Central memory CD8-positive, alpha-beta T cell (primary cell): ENCODE results near the gene CHN2.
A peak's percentile ranks its signal among the peaks of the same experiment; 100 is the strongest.

Source experiments
- ATAC-seq: fragments of 150-1000 bp; cut with Tn5 transposase; replicated peaks from 2 replicates; pipeline ENCODE4 v1.10.0; 2022; ENCODE audit warnings: mild to moderate bottlenecking, moderate FRiP score, moderate number of reproducible peaks; ENCODE audit not compliant: poor library complexity, severe bottlenecking; ENCODE audit errors: extremely low read depth
- DNase-seq, 2 donors: peaks; one replicate each; pipeline ENCODE4 v3.0.0; 2021; ENCODE audit warnings: low spot score in 2 of 2
- H3K27ac Mint-ChIP-seq: one replicate; pipeline ENCODE4 v1.8.0; 2022; ENCODE audit warnings: low read depth, mild to moderate bottlenecking, moderate library complexity, mixed read lengths
- H3K27me3 Mint-ChIP-seq: one replicate; pipeline ENCODE4 v1.8.0; 2022; ENCODE audit warnings: mixed read lengths
- H3K36me3 Mint-ChIP-seq: one replicate; pipeline ENCODE4 v1.8.0; 2022; ENCODE audit warnings: mild to moderate bottlenecking, moderate library complexity, mixed read lengths; ENCODE audit not compliant: insufficient read depth
- H3K4me1 Mint-ChIP-seq: one replicate; pipeline ENCODE4 v1.8.0; 2022; ENCODE audit warnings: mixed read lengths
- H3K4me3 Mint-ChIP-seq: one replicate; pipeline ENCODE4 v1.8.0; 2022; ENCODE audit warnings: mild to moderate bottlenecking, moderate library complexity, mixed read lengths
- H3K9me3 Mint-ChIP-seq: one replicate; pipeline ENCODE4 v1.8.0; 2022; ENCODE audit warnings: mixed read lengths

Gene CHN2

DNA sequence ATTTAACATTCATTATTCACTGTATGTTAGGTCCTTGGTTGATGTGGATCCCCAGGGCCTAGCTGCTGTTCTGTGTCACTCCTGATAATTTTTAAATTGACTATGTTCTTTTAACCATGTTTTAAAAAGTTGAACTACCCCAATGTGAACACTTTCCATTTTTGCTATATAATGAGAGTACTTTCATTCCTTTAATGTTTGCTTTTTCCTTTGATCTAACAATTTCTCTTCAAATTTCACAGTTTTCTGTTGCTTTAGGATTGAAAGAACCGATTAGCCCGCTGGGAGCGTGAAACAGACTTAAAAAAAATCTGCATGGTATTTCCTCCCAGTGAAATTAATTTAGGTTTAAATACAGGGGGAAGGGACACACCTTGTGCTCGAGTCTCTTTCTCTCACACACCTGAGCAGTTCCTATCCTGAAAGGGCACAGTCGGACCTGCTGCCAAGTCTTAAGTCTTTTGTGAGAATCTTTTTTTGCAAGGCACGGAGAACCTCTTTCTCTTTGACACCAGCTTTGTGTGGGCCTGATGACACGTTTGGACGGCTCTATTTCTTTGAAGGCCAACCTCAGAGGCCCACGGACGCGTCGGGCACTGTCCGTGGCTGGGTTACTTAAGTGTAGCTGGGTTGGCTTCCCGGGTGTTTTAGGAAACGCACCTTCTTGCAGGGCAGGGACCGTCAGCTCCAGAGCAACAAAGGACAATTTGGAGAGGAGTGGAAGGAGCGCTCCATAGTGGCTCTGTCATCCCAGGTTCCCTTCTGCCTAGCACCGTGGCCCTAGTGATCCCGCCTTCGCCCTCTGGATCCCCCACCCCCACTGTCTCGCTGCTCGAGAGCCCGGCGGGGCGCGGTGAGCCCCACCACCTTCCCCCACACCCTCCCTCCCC lies 1.0 kb upstream of the CHN2 start:
- peaks cover 9% of the 10 kb centered on the region for H3K27me3 Mint-ChIP-seq
- H3K4me1 Mint-ChIP-seq, result peaks cover 44% of the 10 kb centered on the region

DNA sequence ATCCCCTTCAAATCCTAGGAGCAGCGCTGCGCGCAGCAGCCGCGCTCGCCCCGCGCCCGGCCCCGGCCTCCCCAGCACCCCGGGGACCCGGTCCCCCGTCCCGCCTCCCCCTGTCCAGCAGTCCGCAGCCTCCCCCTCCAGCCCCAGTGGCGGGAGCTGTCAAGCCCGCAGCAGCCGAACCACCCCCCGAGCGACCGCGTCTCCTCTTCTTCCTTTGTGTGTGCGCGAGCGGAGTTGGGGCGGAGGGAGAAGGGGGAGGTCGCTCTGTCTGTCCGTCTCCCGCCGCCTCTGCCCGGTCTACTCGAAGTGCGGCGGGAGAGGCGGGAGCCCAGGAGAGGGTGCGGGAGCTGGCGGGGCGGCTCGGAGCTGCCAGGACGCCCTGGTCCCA lies 375 bp upstream of the CHN2 start:
- H3K4me1 Mint-ChIP-seq, result peaks cover 44% of the 10 kb centered on the region
- no peak for DNase-seq
- no peak for ATAC-seq
- H3K27ac Mint-ChIP-seq, result peak overlapping the region; percentile 95
- H3K9me3 Mint-ChIP-seq, result no peaks in the 10 kb centered on the region
- peak overlapping the region; percentile 89 for H3K4me3 Mint-ChIP-seq
- H3K27me3 Mint-ChIP-seq, result peaks cover 8% of the 10 kb centered on the region
- H3K36me3 Mint-ChIP-seq, result peaks cover 23% of the 10 kb centered on the region

More for the DNA sequence above, 1.0 kb upstream of the CHN2 start:
- H3K27ac Mint-ChIP-seq, result peak overlapping the region; percentile 95
- ATAC-seq (no peak), DNase-seq (no peak)
- no peaks in the 10 kb centered on the region for H3K9me3 Mint-ChIP-seq
- H3K4me3 Mint-ChIP-seq, result peak overlapping the region; percentile 89
- H3K36me3 Mint-ChIP-seq, result peaks cover 23% of the 10 kb centered on the region

DNA sequence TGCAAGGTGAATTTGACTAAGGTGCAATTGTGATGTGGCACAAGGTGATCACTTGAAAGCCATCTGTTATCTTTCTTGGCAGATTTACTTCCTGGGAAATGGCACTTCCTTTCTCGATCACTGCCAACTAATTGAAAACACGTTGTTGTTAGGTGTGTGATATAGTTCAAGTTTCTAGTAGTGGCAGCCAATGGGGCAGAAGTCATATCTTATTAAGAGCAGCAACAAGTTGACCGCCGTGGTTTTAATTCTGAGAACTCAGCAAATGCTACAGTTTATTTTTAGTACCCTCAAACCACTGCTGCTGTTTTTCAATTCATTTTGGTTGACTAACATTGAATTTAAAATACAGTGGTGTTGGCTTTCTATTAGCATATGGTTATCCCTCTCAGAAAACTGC lies 1.6 kb downstream of the CHN2 start:
- DNase-seq (no peak), ATAC-seq (peak; percentile 31)
- Mint-ChIP-seq H3K36me3 (peaks cover 23% of the 10 kb centered on the region), H3K4me3 (peak overlapping the region; percentile 89), H3K4me1 (peaks cover 36% of the 10 kb centered on the region), H3K27ac (peak overlapping the region; percentile 95), H3K9me3 (no peaks in the 10 kb centered on the region), H3K27me3 (no peaks in the 10 kb centered on the region)

DNA sequence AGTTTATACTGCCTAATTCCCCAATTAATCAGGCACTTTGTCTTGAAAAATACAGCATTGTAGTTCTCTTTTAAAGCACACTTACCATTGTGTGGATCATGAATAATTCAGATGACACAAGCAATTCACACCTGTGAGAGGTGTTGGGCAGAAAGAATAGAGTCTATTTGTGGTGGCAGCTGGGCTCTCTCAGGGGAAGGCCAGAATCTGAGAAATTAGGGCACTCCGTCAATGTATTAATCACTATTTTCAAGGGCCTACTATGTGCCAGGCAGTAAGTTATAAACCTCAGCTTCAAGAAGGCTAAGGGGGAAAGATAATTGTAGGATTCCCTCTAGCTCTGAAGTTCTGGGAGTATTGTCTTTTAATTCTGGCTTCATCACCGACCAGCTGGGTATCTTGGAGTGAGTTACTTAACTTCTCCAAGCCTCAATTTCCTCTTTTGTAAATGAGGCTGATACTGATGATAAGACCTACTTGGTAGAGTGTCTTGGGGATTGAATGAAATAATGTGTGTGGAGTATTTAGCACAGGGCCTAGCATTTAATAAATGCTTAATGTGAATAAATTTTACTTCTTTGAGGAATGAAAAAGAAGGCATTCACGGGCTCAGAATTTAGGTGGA lies 2.5 kb downstream of the CHN2 start:
- H3K27me3 Mint-ChIP-seq, result no peaks in the 10 kb centered on the region
- peak overlapping the region; percentile 89 for H3K4me3 Mint-ChIP-seq
- H3K36me3 Mint-ChIP-seq, result peaks cover 23% of the 10 kb centered on the region

DNA sequence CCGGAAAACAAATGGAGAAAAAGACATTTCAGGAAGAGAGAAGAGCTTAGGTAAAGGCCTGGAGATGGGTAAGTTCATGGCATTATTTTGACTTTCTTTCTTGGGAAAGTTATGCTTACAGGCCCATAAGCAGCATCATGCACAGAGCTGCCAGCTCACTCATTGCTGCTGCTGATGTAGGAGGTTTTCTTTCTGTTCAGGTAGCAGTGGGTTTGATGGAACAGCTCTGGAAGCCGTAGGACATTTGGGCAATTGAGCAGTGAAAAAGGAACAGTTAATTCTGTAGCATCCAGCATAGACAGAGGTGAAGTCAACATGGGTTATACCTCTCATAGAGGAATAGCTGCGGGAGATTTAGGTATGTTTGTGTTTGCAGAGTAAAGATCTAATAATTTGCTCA lies 3.3 kb downstream of the CHN2 start:
- no peak for ATAC-seq
- Mint-ChIP-seq H3K27me3 (no peaks in the 10 kb centered on the region), H3K4me1 (peaks cover 33% of the 10 kb centered on the region), H3K36me3 (peaks cover 21% of the 10 kb centered on the region), H3K4me3 (no peak overlapping the region), H3K9me3 (no peaks in the 10 kb centered on the region), H3K27ac (no peak overlapping the region)
- no peak for DNase-seq

More for the DNA sequence above, 2.5 kb downstream of the CHN2 start:
- DNase-seq, result no peak
- peaks cover 36% of the 10 kb centered on the region for H3K4me1 Mint-ChIP-seq
- peak overlapping the region; percentile 95 for H3K27ac Mint-ChIP-seq
- peak; percentile 51 for ATAC-seq
- H3K9me3 Mint-ChIP-seq, result no peaks in the 10 kb centered on the region

DNA sequence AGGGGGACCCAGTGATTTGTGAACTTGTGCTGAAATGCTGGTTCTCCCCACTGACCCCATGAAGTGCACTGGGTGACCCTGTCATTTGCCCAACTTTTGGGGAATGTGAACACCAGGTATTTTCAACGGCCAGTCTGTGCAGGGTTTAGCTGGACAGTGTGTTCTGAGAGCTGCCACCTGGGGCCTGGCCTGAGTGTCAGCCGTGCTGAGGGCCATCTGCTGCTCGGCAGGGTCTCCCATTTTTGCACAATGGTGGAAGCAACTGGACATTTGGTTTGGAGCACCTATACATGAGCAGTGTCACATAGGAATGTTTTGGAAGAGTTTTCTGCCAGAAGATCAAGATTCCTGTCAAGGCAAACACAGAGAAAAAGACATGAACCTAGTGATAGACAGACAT lies 5.2 kb downstream of the CHN2 start:
- no peak for ATAC-seq
- H3K9me3 Mint-ChIP-seq, result no peaks in the 10 kb centered on the region
- no peak overlapping the region for H3K27ac Mint-ChIP-seq
- H3K36me3 Mint-ChIP-seq, result peaks cover 11% of the 10 kb centered on the region
- peaks cover 31% of the 10 kb centered on the region for H3K4me1 Mint-ChIP-seq
- DNase-seq, result no peak
- no peaks in the 10 kb centered on the region for H3K27me3 Mint-ChIP-seq
- H3K4me3 Mint-ChIP-seq, result no peak overlapping the region

DNA sequence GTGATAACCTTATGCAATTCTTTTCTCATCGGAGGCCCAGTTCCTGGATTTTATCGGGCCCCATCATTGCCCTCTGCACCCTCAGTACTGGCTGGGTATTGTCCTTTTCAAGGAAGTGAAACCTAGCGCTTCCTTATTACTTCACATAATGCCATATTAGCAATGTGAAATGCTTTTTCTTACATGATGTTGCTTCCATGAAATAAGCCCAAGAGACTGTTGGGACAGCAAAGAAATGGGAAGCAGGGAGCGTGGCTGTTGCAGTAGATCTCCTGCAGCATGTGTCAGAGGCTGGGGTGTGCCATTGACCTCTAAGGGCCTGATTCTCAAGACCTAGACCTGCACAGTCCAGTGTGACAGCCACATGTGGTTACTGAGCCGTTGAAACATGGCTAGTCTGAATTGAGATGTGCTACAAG lies 8.1 kb downstream of the CHN2 start:
- Mint-ChIP-seq H3K27me3 (no peaks in the 10 kb centered on the region), H3K36me3 (peaks cover 3% of the 10 kb centered on the region), H3K9me3 (no peaks in the 10 kb centered on the region), H3K27ac (no peak overlapping the region), H3K4me1 (peaks cover 19% of the 10 kb centered on the region), H3K4me3 (no peak overlapping the region)
- DNase-seq (no peak), ATAC-seq (peak; percentile 28)

DNA sequence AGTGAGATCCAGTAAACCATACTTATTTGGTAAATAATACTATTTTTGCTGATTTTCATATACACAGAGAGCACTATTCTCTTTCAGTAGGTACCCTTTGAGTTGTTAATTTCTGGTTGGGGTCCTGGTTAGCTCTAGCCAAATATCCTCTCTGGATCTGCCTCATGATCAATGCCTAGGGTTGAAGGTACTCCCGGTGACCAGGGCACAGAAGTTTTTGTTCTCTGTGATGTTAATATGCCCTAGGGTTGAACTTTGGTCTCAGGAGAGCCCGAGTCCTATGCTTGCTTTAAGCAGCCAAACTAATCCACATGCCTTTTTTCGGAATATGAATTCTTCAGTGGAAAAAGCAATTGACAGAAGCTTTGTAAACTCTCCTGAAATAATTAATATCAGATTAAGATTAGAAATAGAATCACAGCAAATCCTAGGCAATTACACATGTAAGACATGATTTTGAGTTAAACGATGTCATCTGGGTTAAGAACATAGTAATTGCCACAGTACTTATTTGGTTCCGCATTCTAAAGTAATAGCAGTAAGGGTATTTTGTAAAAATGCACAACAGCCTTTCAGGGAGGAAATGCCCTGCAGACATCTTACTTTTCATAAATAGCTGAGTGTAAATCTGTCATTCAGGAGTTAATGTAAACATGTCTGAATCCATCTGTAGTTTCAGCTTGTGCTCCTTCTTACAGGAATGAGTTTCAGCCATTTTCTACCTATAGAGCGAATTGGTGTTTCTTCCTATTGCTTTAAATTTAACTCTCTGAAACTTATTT lies 10.1 kb downstream of the CHN2 start:
- no peak overlapping the region for H3K27ac Mint-ChIP-seq
- H3K9me3 Mint-ChIP-seq, result no peaks in the 10 kb centered on the region
- no peaks in the 10 kb centered on the region for H3K27me3 Mint-ChIP-seq
- H3K4me3 Mint-ChIP-seq, result no peak overlapping the region
- no peak for ATAC-seq
- H3K36me3 Mint-ChIP-seq, result peaks cover 4% of the 10 kb centered on the region
- H3K4me1 Mint-ChIP-seq, result peaks cover 28% of the 10 kb centered on the region
- DNase-seq, result no peak

DNA sequence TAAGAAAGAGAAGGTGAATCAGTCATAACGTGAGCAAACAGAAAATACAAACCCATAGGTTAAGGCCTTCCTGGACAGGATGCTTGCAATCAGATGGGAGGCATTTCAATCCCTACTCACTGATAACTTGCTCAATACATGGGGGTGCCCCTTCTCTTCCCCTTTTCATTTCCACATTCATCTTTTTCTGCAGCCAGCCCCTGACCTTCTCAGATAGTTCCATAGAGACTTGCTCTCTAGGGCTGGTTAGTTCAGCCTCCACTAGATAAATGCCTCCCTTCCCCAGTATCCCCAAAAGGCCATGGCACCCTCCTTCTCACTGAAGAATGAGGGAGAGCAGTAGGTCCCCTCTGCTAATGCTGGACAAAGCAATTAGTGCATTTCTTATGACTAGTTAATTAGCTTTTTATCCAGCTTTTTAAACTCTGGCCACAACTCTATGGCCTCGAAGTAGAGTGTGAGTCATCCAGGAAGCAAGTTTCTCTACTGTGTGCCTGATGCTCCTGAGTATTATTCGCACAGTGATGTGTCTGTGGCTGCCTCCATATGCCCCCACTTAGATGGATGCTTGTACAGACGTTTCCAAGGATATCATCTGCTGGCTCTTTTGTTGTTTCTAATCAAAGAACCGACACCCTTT lies 12.7 kb downstream of the CHN2 start:
- peak; percentile 64 for ATAC-seq
- Mint-ChIP-seq H3K4me3 (no peak overlapping the region), H3K27me3 (no peaks in the 10 kb centered on the region), H3K9me3 (no peaks in the 10 kb centered on the region), H3K4me1 (peaks cover 44% of the 10 kb centered on the region), H3K27ac (no peak overlapping the region), H3K36me3 (peaks cover 4% of the 10 kb centered on the region)
- no peak for DNase-seq

DNA sequence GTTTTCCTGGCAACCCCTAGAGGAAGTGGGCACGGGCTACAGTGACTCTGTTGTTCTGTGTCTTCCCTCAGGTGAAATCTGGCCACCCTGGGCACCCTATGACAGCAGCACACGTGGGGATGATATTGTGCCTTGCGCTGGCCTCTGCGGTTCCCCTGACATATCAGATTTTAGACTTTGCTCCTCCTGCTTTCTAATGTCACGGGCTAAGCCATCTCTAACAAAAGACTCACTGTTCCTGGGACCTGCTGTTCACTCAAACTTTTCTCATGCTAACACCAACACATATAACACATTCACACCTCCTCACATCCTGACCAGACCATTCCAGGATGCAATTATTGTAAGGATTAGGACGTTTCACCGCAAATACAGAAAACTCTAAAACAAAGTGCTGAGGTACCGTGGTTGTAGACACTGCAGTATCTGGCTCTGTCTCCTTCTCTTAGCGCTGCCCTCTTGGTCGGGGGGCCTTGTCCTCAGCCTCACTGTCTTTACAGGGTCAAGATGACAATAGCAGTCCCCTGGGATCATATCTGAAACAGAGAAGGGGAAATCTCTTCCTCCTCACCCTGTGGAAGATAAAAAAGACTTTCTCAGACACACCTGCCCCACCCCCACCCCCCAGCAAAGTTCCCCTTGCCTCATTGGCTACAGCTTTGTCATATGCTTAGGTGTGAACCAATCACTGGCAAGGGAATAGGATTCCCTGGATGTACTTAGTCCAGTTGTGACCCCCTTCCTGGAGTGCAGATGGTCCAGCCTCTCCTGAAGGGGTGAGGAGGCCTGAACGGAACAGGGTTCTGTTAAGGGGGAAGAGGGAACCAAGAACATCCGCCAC lies 14.1 kb downstream of the CHN2 start:
- H3K36me3 Mint-ChIP-seq, result peaks cover 8% of the 10 kb centered on the region
- H3K4me3 Mint-ChIP-seq, result no peak overlapping the region
- H3K27me3 Mint-ChIP-seq, result no peaks in the 10 kb centered on the region
- ATAC-seq (no peak), DNase-seq (no peak)
- H3K4me1 Mint-ChIP-seq, result peaks cover 47% of the 10 kb centered on the region
- H3K9me3 Mint-ChIP-seq, result no peaks in the 10 kb centered on the region
- no peak overlapping the region for H3K27ac Mint-ChIP-seq

DNA sequence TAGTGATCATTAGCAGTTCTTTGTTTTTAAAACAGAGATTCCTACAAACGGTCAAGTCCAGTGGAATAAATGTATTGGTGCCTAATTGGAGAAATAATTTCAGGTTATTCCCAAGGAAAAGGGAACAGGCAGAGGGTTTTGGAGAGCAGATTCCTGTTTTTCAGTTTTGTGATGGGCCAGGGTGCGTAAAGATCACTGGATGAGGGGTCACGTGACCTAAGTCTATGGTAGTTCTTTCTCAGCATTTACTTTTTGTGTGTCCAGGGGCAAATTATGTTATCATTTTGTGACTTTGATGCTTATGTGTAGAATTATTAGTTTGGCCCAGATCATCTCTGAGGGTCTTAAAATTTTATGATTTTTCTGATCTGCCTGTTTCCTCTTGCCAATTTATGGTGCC lies 15.2 kb downstream of the CHN2 start:
- Mint-ChIP-seq H3K4me3 (no peak overlapping the region), H3K27ac (no peak overlapping the region), H3K27me3 (no peaks in the 10 kb centered on the region), H3K36me3 (peaks cover 8% of the 10 kb centered on the region), H3K9me3 (no peaks in the 10 kb centered on the region), H3K4me1 (peaks cover 47% of the 10 kb centered on the region)
- no peak for DNase-seq
- ATAC-seq, result no peak
